ENCODE data around the gene DEF6.

GRCh38 chr6:35265523-35265922 is 32.1 kb upstream of the DEF6 start:
- TF ChIP-seq SP1 (IDR thresholded peaks at IDR 0.05) = no peak
- TF ChIP-seq ELF4 (IDR thresholded peaks at IDR 0.05) = no peak
- no peak for TF ChIP-seq NFRKB (IDR thresholded peaks at IDR 0.05)
- TF ChIP-seq TARDBP (IDR thresholded peaks at IDR 0.05) = no peak
- no peak for TF ChIP-seq ARNT (IDR thresholded peaks at IDR 0.05)
- no peak for TF ChIP-seq ZNF384 (IDR thresholded peaks at IDR 0.05)
- no peak for TF ChIP-seq BHLHE40 (IDR thresholded peaks at IDR 0.05; ENCODE audit: borderline replicate concordance)
- TF ChIP-seq SUZ12 (IDR thresholded peaks at IDR 0.05) = no peak
- TF ChIP-seq FOXK2 (IDR thresholded peaks at IDR 0.05) = no peak
- no peak for TF ChIP-seq FOXM1 (IDR thresholded peaks at IDR 0.05; ENCODE audit: borderline replicate concordance)
